ENCODE measurements around the gene NDRG4. TPM values are rescaled to one million over a fixed set of nuclear protein-coding genes. Genes with fewer than 3 reads are reported as not detected.

Gene NDRG4
- total RNA-seq, 2 donors from 2014 or later: 6.0 to 33.9 TPM

DNA sequence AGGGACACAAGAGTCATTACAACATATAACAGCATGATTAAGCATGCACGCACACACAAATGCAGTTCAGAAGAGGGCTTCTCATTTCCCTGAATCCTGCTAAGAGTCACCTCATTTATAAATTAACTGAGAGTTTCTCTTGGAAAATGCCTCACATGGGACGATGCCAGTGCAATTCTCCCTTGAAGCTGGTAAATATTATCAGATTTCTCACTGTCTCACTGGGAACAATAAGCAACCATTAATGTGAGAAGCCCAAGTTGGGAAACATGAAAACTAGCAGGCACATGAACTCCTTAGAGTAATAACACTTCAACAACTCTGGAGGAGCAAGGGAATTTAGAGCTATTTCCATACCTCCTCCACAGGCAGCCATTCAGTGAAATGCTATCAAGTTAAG is 41.8 kb downstream of the NDRG4 start:
- no peaks in the 10 kb centered on the region for H3K4me1 ChIP-seq
- H3K27ac ChIP-seq: no peak overlapping the region
- peaks cover 10 to 57% of the 10 kb centered on the region in 2 donors for H3K36me3 ChIP-seq (replicated peaks in 1 of 2; ENCODE audit: insufficient read depth in 1 of 2, low read depth in 2 of 2)
- H3K27me3 ChIP-seq: no peaks in the 10 kb centered on the region
- intact Hi-C loops (cut with DNase I): no loop called here
- TF ChIP-seq, protein P1, sequence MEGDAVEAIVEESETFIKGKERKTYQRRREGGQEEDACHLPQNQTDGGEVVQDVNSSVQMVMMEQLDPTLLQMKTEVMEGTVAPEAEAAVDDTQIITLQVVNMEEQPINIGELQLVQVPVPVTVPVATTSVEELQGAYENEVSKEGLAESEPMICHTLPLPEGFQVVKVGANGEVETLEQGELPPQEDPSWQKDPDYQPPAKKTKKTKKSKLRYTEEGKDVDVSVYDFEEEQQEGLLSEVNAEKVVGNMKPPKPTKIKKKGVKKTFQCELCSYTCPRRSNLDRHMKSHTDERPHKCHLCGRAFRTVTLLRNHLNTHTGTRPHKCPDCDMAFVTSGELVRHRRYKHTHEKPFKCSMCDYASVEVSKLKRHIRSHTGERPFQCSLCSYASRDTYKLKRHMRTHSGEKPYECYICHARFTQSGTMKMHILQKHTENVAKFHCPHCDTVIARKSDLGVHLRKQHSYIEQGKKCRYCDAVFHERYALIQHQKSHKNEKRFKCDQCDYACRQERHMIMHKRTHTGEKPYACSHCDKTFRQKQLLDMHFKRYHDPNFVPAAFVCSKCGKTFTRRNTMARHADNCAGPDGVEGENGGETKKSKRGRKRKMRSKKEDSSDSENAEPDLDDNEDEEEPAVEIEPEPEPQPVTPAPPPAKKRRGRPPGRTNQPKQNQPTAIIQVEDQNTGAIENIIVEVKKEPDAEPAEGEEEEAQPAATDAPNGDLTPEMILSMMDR (IDR thresholded peaks at IDR 0.05): no peak
- no peak for TF ChIP-seq POLR2A (IDR thresholded peaks at IDR 0.05)
- WGBS, 2 donors: 77 to 78% methylated on average over 2 of the region's 2 CpGs
- no peaks in the 10 kb centered on the region for H3K9me3 ChIP-seq
- ATAC-seq (no peak), DNase-seq (no peak)
- no peak overlapping the region for H3K4me3 ChIP-seq

DNA sequence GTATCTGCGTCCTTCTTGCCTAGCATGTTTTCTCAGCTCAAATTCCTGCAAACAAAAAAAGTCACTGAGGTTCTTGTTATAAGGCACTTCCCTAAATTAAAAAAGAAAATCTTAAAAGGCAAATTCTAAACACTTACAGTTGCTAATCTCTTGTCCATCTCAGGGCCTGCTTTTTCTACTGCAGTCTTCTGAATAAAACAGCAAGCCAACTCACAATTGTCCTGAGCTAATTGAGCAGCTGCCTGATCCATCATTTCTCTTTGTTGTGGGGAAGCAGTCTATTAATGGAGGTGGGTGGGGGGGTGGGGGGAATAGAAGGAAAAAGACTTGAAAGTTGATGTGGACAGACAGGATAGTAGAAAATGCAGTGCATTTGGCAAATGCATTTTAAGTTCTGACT is 42.3 kb downstream of the NDRG4 start:
- intact Hi-C loops (cut with DNase I): no loop called here
- Histone ChIP-seq H3K4me3 (no peak overlapping the region), H3K27ac (no peak overlapping the region), H3K9me3 (no peaks in the 10 kb centered on the region), H3K4me1 (no peaks in the 10 kb centered on the region), H3K27me3 (no peaks in the 10 kb centered on the region), H3K36me3 (replicated peaks in 1 of 2; ENCODE audit: insufficient read depth in 1 of 2, low read depth in 2 of 2) (peaks cover 10 to 51% of the 10 kb centered on the region in 2 donors)
- TF ChIP-seq POLR2A (IDR thresholded peaks at IDR 0.05): no peak
- TF ChIP-seq, protein P1 (IDR thresholded peaks at IDR 0.05): no peak
- DNase-seq: no peak
- WGBS, 2 donors: 24 to 62% methylated on average over 1 of the region's 1 CpG
- ATAC-seq: no peak

DNA sequence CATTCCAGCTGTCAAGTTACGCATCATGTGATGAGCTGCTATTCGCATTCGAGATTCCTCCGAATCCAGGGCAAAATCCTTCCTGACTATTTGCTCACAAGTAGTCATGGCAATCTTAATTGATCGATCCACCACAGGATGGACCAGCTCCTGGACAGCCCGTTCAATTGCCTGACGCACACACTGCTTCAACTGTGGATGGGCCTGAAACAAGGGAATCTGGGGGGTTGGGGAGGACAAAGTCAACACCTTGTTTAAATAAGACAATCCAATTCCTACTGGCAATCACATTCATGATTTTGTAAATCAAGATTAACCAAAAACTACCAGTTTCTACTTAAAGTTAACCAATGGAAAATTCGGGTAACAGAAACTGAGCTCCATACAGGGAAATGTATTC is 43.7 kb downstream of the NDRG4 start:
- intact Hi-C loops (cut with DNase I): no loop called here
- no peak overlapping the region for H3K27ac ChIP-seq
- WGBS, 2 donors: 81 to 87% methylated on average over 8 of the region's 8 CpGs
- H3K36me3 ChIP-seq (replicated peaks in 1 of 2; ENCODE audit: insufficient read depth in 1 of 2, low read depth in 2 of 2): peaks cover 10 to 46% of the 10 kb centered on the region in 2 donors
- no peaks in the 10 kb centered on the region for H3K4me1 ChIP-seq
- no peaks in the 10 kb centered on the region for H3K27me3 ChIP-seq
- DNase-seq: no peak
- no peak overlapping the region for H3K4me3 ChIP-seq
- TF ChIP-seq, protein P1 (IDR thresholded peaks at IDR 0.05): no peak
- TF ChIP-seq POLR2A (IDR thresholded peaks at IDR 0.05): no peak
- ATAC-seq: no peak
- no peaks in the 10 kb centered on the region for H3K9me3 ChIP-seq

DNA sequence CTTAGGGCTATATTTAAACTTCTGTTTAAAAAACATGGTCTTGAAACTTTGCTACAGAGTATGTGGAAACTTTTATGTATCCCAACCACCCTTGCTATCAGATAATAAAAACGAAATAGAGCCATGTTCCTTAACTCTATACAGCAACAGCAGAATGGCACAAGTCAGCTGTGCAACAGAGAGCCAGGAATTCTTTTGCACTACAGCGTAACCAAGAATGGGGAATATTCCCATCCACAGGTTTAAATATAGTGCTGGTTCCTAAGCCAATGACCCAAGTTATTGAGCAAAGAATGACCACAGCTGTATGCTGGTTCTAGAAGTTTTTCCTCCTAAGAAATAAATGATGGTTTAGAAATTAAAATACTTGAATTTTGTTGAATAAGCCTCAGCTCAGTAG is 48.4 kb downstream of the NDRG4 start:
- H3K27me3 ChIP-seq: no peaks in the 10 kb centered on the region
- no peak overlapping the region for H3K4me3 ChIP-seq
- no peak for TF ChIP-seq POLR2A (IDR thresholded peaks at IDR 0.05)
- peaks cover 20 to 46% of the 10 kb centered on the region in 2 donors for H3K36me3 ChIP-seq (replicated peaks in 1 of 2; ENCODE audit: insufficient read depth in 1 of 2, low read depth in 2 of 2)
- H3K27ac ChIP-seq: no peak overlapping the region
- 57 to 64% methylated on average over 2 of the region's 2 CpGs for WGBS, 2 donors
- no peaks in the 10 kb centered on the region for H3K4me1 ChIP-seq
- no peaks in the 10 kb centered on the region for H3K9me3 ChIP-seq
- ATAC-seq: no peak
- intact Hi-C loops (cut with DNase I): no loop called here
- DNase-seq: no peak

DNA sequence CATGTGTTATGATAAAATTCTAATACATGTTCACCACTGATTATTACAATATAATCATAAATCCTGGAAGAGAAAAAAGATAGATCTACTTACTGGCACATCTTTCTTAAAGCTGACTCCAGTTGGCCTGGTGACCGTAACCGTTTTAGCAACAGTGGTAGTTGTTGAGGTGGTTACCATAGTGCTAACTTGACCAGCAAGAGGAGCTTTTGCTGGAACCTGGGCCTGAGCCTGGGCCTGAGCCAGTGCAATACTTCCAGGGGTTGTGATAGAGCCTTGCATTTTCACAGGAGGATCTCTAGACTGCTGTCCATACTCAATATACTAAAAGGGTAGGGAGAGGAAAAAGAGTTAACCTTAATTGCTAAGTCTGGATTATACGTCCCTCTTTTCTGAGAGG is 51.6 kb downstream of the NDRG4 start:
- 87 to 88% methylated on average over 3 of the region's 3 CpGs for WGBS, 2 donors
- TF ChIP-seq, protein P1 (IDR thresholded peaks at IDR 0.05): no peak
- TF ChIP-seq POLR2A (IDR thresholded peaks at IDR 0.05): no peak
- intact Hi-C loops (cut with DNase I): no loop called here

More for the DNA sequence above, 51.6 kb downstream of the NDRG4 start:
- Histone ChIP-seq H3K4me3 (no peak overlapping the region), H3K9me3 (no peaks in the 10 kb centered on the region), H3K27ac (no peak overlapping the region), H3K4me1 (no peaks in the 10 kb centered on the region), H3K27me3 (no peaks in the 10 kb centered on the region), H3K36me3 (replicated peaks in 1 of 2; ENCODE audit: insufficient read depth in 1 of 2, low read depth in 2 of 2) (peaks cover 15 to 32% of the 10 kb centered on the region in 2 donors)
- ATAC-seq (no peak), DNase-seq (no peak)
